GM19043 (cell line): ENCODE measurements around the gene TNFRSF1A.
"Not testable (repeated sequence)": the region's sequence is repeated elsewhere in the genome, so short reads cannot be mapped to it uniquely, and the experiment has no call there.

Source experiments
- ATAC-seq: cut with Tn5 transposase; IDR thresholded peaks from one replicate; pipeline ENCODE4 v1.9.1; 2021; ENCODE audit warnings: low read depth; ENCODE audit not compliant: unreplicated experiment

The TNFRSF1A gene

GRCh38 chr12:6338955-6339354 is 2.9 kb downstream of the TNFRSF1A start:
- ATAC-seq, result no peak

DNA sequence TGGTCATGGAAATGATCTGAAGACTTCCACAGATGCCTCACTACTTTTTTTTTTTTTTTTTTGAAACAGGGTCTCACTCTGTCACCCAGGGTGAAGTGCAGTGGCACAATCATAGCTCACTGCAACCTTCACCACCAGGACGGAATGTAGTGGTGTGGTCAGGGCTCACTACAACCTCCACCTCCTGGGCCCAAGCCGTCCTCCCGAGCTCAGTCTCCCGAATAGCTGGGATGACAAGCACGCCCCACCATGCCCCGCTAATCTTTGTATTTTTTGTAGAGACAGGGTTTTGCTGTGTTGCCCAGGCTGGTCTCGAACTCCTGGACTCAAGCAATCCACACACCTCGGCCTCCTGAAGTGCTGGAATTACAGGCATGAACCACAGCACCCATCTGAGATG is 3.3 kb downstream of the TNFRSF1A start:
- not testable (repeated sequence) for ATAC-seq

- no peak for ATAC-seq
These were observed 3.9 kb downstream of the TNFRSF1A start for GRCh38 chr12:6337958-6338433.

DNA sequence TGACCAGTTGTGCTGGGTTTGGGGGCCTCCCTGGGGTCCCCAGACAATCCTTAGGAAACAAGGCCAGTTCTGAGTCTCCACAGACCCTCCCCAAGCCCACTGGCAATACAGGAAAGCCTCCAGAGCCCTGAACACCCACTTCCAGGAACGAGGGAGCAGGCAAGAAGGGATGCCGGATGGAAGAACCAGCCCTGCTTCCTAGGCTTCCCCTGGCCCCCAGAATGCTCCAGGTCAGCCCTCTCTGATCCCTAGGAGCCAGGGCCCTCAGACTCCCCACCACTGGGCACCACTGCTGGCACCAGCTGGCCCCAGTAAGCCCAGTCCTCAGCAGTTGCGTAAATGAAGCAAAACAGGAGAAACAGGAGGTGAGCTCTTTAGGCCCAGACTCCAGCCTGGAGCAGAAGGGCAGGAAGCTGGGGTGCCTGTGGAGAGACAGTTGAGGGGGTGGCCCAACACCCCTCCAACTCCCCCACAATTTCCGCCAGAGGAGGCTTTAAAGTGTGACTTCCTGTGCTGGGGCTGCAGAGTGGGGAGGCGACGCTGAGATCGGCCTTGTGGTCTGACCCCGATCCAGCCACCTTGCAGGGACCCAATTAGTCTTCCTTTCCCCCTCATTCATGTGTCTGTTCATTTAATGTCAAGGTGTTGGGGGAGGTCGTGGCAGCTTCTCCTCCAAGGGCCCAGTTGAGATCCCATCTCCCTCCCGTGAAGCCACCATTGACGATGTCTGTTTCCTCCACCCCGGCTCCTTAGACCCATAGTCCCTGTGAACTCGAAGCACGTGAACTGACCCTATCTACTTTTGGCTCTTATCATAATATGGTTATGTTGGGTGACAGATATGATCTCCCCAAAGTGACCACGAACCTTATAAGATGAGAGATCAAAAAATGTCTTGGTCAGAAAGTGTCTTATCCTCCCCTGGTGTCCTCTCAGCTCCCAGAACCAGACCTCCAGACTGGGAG is 4.7 kb downstream of the TNFRSF1A start:
- ATAC-seq, result no peak

- ATAC-seq, result no peak
These were observed 5.6 kb downstream of the TNFRSF1A start for GRCh38 chr12:6336079-6336888.

DNA sequence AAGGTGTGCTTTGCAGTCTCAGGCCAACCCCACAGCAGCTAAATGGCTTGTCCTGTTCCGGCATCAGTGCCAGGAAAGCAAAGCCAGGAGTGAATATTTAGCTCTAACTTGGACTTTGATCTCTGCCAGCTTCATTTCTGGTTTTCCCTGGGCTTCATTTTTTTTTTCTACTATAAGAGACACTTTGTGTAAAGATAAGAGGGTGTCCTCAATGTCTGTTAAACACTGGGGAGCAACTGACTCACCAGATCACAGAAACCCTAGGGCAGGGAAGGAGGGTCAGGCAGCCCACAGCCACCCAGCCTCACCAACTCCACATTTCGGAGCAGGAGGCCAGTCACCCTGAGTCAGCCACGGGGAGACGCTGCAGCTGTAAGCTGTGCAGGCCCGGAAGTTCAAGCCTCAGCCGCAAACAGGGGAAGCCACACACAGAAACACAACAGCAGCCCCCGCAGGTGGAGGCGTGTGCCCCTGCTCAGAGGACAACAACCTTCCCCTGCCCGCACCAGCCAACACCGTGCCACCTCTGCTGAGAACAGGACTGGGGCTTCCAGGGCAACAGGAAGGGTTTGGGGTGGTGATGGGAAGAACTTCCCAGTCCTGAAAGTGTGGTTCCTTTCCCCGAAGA is 6.3 kb downstream of the TNFRSF1A start:
- peak; percentile 73 for ATAC-seq

DNA sequence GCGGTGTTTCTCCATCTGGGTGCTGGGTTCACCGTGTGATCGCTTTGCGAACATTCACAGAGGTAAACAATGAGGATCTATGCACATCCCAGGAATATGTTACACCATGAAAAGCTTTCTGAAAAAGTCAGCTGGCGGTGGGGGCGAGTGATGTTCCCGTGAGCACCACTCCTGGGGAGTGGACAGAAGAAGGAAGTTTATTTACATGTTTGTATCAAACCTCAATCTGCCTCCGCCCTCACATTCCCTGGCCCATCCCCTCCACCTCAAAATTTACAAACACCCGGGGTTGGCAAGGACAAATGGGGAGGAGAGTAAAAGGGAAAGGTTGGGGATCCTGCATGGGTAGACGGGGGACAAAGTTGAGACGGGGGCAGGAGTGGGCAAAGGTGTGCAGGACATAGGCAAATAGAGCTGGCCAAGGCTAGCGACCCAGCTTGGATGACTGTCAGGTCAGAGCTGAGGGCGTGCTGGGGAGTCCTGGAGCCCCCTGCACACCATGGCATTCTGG is 6.9 kb downstream of the TNFRSF1A start:
- no peak for ATAC-seq

DNA sequence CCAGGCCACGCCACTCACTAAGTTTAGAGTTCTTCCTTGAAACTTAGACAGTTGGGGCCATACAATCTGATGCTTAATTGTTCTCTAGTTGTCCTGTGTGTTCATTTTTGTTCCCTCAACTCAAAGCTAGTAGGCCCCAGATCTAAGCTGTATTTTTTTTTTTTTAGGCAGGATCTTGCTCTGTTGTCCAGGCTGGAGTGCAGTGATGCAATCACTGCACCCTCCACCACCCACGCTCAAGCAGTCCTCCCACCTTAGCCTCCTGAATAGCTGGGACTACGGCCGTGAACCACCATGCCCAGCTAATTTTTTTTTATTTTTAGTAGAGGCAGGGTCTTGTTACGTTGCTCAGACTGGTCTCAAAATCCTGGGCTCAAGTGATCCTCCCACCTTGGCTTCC is 7.5 kb downstream of the TNFRSF1A start:
- ATAC-seq, result no peak

GRCh38 chr12:6333566-6333965 is 8.3 kb downstream of the TNFRSF1A start:
- ATAC-seq, result no peak

DNA sequence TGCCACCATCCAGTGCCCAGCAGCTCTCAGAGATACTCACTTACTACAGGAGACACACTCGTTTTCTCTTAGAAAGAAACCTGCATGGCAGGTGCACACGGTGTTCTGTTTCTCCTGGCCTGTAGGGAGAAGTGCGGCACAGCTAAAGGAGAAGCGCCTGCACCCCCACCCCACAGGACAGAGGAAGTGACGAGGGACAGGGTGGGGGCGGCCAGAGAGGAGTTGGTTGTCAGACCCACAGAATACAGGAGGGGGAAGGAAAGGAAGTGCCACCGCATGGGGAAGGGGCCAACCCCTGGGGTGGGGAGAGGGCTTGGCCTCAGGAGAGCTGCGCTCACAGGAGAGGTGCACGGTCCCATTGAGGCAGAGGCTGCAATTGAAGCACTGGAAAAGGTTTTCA is 8.8 kb downstream of the TNFRSF1A start:
- no peak for ATAC-seq

GRCh38 chr12:6332459-6332858 is 9.4 kb downstream of the TNFRSF1A start:
- ATAC-seq, result no peak

- ATAC-seq, result no peak
These were observed 10.7 kb downstream of the TNFRSF1A start for GRCh38 chr12:6330999-6331714.

GRCh38 chr12:6330192-6330591 is 11.7 kb downstream of the TNFRSF1A start:
- no peak for ATAC-seq

DNA sequence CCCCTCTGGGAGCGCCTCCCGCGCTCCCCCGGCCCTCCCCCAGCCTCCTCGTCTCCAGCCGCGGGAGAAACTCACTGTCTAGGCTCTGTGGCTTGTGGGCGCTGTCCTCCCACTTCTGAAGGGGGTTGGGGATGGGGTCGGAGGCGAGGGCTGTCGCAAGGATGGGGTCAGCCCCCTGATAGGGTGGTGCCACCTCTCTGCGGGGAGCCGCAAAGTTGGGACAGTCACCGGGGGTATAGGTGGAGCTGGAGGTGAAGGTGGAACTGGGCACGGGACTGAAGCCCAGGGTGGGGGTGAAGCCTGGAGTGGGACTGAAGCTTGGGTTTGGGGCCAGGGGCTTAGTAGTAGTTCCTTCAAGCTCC is 12.2 kb downstream of the TNFRSF1A start:
- ATAC-seq, result no peak

DNA sequence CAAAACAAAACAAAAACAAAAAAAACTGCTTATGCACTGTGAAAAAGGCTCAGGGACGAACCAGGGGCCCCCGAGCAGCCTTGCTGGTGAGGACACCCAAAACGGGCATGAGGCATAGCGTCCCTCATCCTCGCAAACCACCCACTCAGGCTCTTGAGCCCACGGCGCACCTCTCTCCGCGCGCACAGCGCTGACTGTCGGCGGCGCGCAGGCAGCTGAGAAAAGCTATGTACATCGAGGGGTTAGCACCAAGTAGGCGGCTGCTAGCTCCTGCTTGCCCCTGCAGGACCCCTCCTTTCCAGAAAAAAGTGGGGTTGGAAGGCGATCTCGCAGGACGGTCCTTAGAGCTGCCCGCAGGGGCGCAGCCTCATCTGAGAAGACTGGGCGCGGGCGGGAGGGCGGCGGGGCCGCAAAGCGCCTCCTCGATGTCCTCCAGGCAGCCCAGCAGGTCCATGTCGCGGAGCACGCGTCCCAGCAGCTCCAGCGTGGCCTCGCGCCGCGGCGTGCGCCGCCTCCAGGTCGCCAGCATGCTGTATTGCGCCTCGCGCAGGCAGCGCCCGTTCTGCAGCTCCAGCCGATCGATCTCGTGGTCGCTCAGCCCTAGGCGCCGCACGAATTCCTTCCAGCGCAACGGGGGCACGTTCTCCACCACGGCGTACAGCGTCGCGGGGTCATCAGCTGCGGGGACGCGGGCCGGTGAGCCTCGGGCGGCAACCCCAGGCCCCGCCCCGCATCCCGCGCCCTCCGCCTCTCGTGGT is 12.8 kb downstream of the TNFRSF1A start:
- ATAC-seq, result no peak

- no peak for ATAC-seq
These were observed 13.7 kb downstream of the TNFRSF1A start for GRCh38 chr12:6328045-6328779.

GRCh38 chr12:6327229-6328041 is 14.4 kb downstream of the TNFRSF1A start:
- no peak for ATAC-seq
